ENCODE data around the gene FYN. TPM values are rescaled to one million over a fixed set of nuclear protein-coding genes. Genes with fewer than 3 reads are reported as not detected.

The FYN gene
- total and polyA plus RNA-seq, 10 of the 15 experiments (the other 5 are each of a cell fraction or from before 2014, with no cell fraction given), result 51.4 to 247 (median 138) TPM

GRCh38 chr6:111739257-111739696 is 134.0 kb downstream of the FYN start (continued):
- TF ChIP-seq USF2 (IDR thresholded peaks at IDR 0.05; ENCODE audit: borderline replicate concordance, low read depth, low read length), result no peak
- 0 out of 2 replicates have a peak, but pooled peaks have one; percentile 22 for TF ChIP-seq ZNF217 (IDR thresholded peaks at IDR 0.05)
- no peak for TF ChIP-seq CUX1 (IDR thresholded peaks at IDR 0.05; ENCODE audit: insufficient replicate concordance, low read depth, low read length)
- TF ChIP-seq RUNX3 (IDR thresholded peaks at IDR 0.05; ENCODE audit: low read length), result 0 out of 2 replicates have a peak, but pooled peaks have one; percentile 31
- TF ChIP-seq ZBTB4 (CRISPR knock-in tag; IDR thresholded peaks at IDR 0.05), result no peak
- TF ChIP-seq ZNF592 (IDR thresholded peaks at IDR 0.05), result no peak
- TF ChIP-seq PAX5 (IDR thresholded peaks at IDR 0.05; ENCODE audit: borderline replicate concordance, low read depth, low read length), result peak; percentile 70; the same call in 1 of the 2 replicates
- 0 out of 2 replicates have a peak, but pooled peaks have one; percentile 38 for TF ChIP-seq LARP7 (IDR thresholded peaks at IDR 0.05)
- no peak for TF ChIP-seq CHD1 (IDR thresholded peaks at IDR 0.05; ENCODE audit: low read depth, low read length)
- TF ChIP-seq NFIC (IDR thresholded peaks at IDR 0.05; ENCODE audit: low read depth, low read length), result 0 out of 2 replicates have a peak, but pooled peaks have one; percentile 37
- TF ChIP-seq IRF5 (IDR thresholded peaks at IDR 0.05; ENCODE audit: borderline replicate concordance), result no peak
